ENCODE measurements around the gene EDAR.

GRCh38 chr2:108972663-108973062, 16.4 kb downstream of the EDAR start:
- no peak for TF ChIP-seq POLR2A (IDR thresholded peaks at IDR 0.05)
- no peak for TF ChIP-seq CTCF (IDR thresholded peaks at IDR 0.05)

All from sigmoid colon (tissue), 3 donors.